CD4-positive, CD25-positive, alpha-beta regulatory T cell (primary cell): ENCODE data around the gene CFAP251. TPM values are rescaled to one million over a fixed set of nuclear protein-coding genes. Genes with fewer than 3 reads are reported as not detected.
"Not testable (repeated sequence)": the region's sequence is repeated elsewhere in the genome, so short reads cannot be mapped to it uniquely, and the experiment has no call there.

Source experiments
- ATAC-seq, 2 donors: fragments of 150-1000 bp; cut with Tn5 transposase; one replicate each; pipeline ENCODE4 v1.10.0; 2021; ENCODE audit warnings: low read depth in 2 of 2, moderate number of reproducible peaks in 2 of 2, moderate library complexity in 1 of 2
- DNase-seq, 3 donors: peaks; one replicate each; pipeline versions ENCODE4 v3.0.0 to v3.0.0-alpha.2; 2012 to 2022; ENCODE audit warnings: mixed read lengths in 1 of 3
- H3K27ac ChIP-seq: one replicate; pipeline ENCODE4 v1.7.0; 2013; ENCODE audit warnings: mild to moderate bottlenecking, low read length; ENCODE audit not compliant: insufficient read depth, poor library complexity, severe bottlenecking
- H3K27me3 ChIP-seq: one replicate; pipeline ENCODE4 v1.7.0; 2013; ENCODE audit warnings: low read length; ENCODE audit not compliant: control insufficient read depth, insufficient read depth
- H3K36me3 ChIP-seq: one replicate; pipeline ENCODE4 v1.7.0; 2013; ENCODE audit warnings: mild to moderate bottlenecking, low read length, moderate library complexity; ENCODE audit not compliant: control insufficient read depth, insufficient read depth
- H3K4me1 ChIP-seq: 2 replicates; pipeline ENCODE4 v1.7.0; 2013; ENCODE audit warnings: mild to moderate bottlenecking, low read length; ENCODE audit not compliant: insufficient read depth, control insufficient read depth, poor library complexity, severe bottlenecking
- H3K4me3 ChIP-seq: one replicate; pipeline ENCODE4 v1.7.0; 2013; ENCODE audit warnings: low read depth, mild to moderate bottlenecking, low read length, moderate library complexity
- H3K9me3 ChIP-seq, 2 experiments: 1 replicate in 1 of 2; 2 replicates in 1 of 2; pipeline ENCODE4 v1.7.0; 2013; ENCODE audit warnings: low read length in 2 of 2, mild to moderate bottlenecking in 1 of 2, moderate library complexity in 1 of 2; ENCODE audit not compliant: control insufficient read depth in 2 of 2
- H3K27ac Mint-ChIP-seq, 3 donors: one replicate each; pipeline ENCODE4 v1.8.0; 2020 to 2022; ENCODE audit warnings: mild to moderate bottlenecking in 3 of 3, mixed read lengths in 3 of 3, moderate library complexity in 2 of 3
- H3K27me3 Mint-ChIP-seq: one replicate; pipeline ENCODE4 v1.8.0; 2022; ENCODE audit warnings: mild to moderate bottlenecking, mixed read lengths
- H3K36me3 Mint-ChIP-seq: one replicate; pipeline ENCODE4 v1.8.0; 2020; ENCODE audit warnings: mixed read lengths
- H3K4me1 Mint-ChIP-seq, 4 donors: one replicate each; pipeline ENCODE4 v1.8.0; 2020 to 2022; ENCODE audit warnings: mixed read lengths in 4 of 4, mild to moderate bottlenecking in 1 of 4
- H3K4me3 Mint-ChIP-seq, 4 donors: one replicate each; pipeline ENCODE4 v1.8.0; 2020 to 2022; ENCODE audit warnings: mild to moderate bottlenecking in 4 of 4, mixed read lengths in 4 of 4, moderate library complexity in 3 of 4
- H3K9me3 Mint-ChIP-seq, 7 donors: one replicate each; pipeline ENCODE4 v1.8.0; 2020 to 2022; ENCODE audit warnings: mixed read lengths in 7 of 7, mild to moderate bottlenecking in 3 of 7, moderate library complexity in 2 of 7
- polyA plus RNA-seq, 4 donors: library from polyadenylated mRNA; unstranded; fragments of 300-500 nt; fragmentation: Illumina TruSeq; gene quantifications; one replicate each; pipeline ENCODE4 v1.2.3, GENCODE V29; 2021
- total RNA-seq: library from RNA; stranded (reverse); gene quantifications from one replicate; pipeline ENCODE4 v1.2.3, GENCODE V29; 2022

CFAP251 gene
- total and polyA plus RNA-seq, 5 donors from 2014 or later, result 0.05 to 0.96 TPM; not detected in 3

GRCh38 chr12:121876080-121876447 lies 42.3 kb upstream of the CFAP251 start:
- not testable (repeated sequence) for H3K4me3 ChIP-seq

DNA sequence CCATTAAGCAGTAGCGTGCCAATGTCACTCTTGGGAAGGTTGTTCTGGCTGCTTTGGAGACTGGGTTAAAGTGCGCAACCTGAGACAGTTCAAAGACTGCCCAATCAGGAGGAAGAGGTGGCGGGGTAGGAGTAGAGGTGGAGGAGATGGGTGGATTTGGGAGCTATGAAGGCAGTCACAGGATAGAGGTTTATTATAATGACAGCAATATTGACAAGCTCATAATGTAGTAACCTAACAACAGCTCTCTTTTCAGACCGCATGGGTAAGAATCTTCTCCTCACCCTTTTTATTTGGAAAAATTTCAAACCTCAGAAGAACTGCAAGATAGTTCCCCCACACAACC lies 35.1 kb upstream of the CFAP251 start:
- no peaks in the 10 kb centered on the region for H3K27me3 ChIP-seq
- DNase-seq, result no peak
- no peak for ATAC-seq
- H3K36me3 ChIP-seq, result no peaks in the 10 kb centered on the region
- no peak overlapping the region for H3K4me3 ChIP-seq
- no peak overlapping the region for H3K27ac Mint-ChIP-seq
- H3K9me3 Mint-ChIP-seq, result no peaks in the 10 kb centered on the region
- H3K9me3 ChIP-seq, result no peaks in the 10 kb centered on the region
- peaks cover 4% of the 10 kb centered on the region for H3K4me1 ChIP-seq
- peaks cover 20% of the 10 kb centered on the region for H3K27me3 Mint-ChIP-seq
- H3K4me3 Mint-ChIP-seq, result no peak overlapping the region
- peaks cover 0 to 3% (median 1%) of the 10 kb centered on the region in 4 donors for H3K4me1 Mint-ChIP-seq
- no peaks in the 10 kb centered on the region for H3K36me3 Mint-ChIP-seq
- no peak overlapping the region for H3K27ac ChIP-seq

More at GRCh38 chr12:121876080-121876447, 42.3 kb upstream of the CFAP251 start:
- DNase-seq, H3K4me1 ChIP-seq, H3K4me3 Mint-ChIP-seq, H3K9me3 Mint-ChIP-seq, ATAC-seq, H3K27ac Mint-ChIP-seq, H3K27ac ChIP-seq, H3K36me3 Mint-ChIP-seq, H3K4me1 Mint-ChIP-seq, H3K27me3 Mint-ChIP-seq, H3K27me3 ChIP-seq, H3K36me3 ChIP-seq, H3K9me3 ChIP-seq: not testable (repeated sequence)

DNA sequence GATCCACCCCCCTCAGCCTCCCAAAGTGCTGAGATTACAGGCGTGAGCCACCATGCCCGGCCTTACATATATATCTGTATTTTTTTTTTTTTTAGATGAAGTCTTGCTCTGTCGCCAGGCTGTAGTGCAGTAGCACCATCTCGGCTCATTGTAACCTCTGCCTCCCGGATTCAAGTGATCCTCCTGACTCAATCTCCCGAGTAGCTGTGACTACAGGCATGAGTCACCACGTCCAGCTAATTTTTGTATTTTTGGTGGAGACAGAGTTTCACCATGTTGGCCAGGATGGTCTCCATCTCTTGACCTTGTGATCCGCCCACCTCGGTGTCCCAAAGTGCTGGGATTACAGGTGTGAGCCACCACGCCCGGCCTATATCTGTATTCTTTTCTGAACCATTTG lies 33.3 kb upstream of the CFAP251 start:
- not testable (repeated sequence) for H3K4me3 ChIP-seq, DNase-seq, H3K27me3 ChIP-seq, H3K27ac ChIP-seq, H3K27ac Mint-ChIP-seq, H3K36me3 Mint-ChIP-seq, H3K4me3 Mint-ChIP-seq, H3K9me3 ChIP-seq, H3K36me3 ChIP-seq, H3K9me3 Mint-ChIP-seq, ATAC-seq
- H3K4me1 ChIP-seq, result peaks cover 17% of the 10 kb centered on the region
- H3K4me1 Mint-ChIP-seq, result peaks cover 8 to 21% (median 14%) of the 10 kb centered on the region in 4 donors
- H3K27me3 Mint-ChIP-seq, result peaks cover 25% of the 10 kb centered on the region

- H3K4me1 Mint-ChIP-seq, result peaks cover 13 to 39% (median 23%) of the 10 kb centered on the region in 4 donors
- peak overlapping the region; percentile 97 for H3K27ac ChIP-seq
- no peaks in the 10 kb centered on the region for H3K9me3 Mint-ChIP-seq
- H3K4me3 ChIP-seq, result peak overlapping the region; percentile 61
- H3K4me1 ChIP-seq, result peaks cover 24% of the 10 kb centered on the region
- no peaks in the 10 kb centered on the region for H3K9me3 ChIP-seq
- peak overlapping the region; percentile 96 to 100 (median 98) for H3K27ac Mint-ChIP-seq
- H3K36me3 Mint-ChIP-seq, result peaks cover 9% of the 10 kb centered on the region
- peak overlapping the region; percentile 96 to 99 (median 98) for H3K4me3 Mint-ChIP-seq
- peaks cover 4% of the 10 kb centered on the region for H3K36me3 ChIP-seq
- peaks cover 25% of the 10 kb centered on the region for H3K27me3 Mint-ChIP-seq
- DNase-seq (no peak), ATAC-seq (no peak)
- no peaks in the 10 kb centered on the region for H3K27me3 ChIP-seq
Observed at GRCh38 chr12:121888083-121888477, 30.3 kb upstream of the CFAP251 start.

DNA sequence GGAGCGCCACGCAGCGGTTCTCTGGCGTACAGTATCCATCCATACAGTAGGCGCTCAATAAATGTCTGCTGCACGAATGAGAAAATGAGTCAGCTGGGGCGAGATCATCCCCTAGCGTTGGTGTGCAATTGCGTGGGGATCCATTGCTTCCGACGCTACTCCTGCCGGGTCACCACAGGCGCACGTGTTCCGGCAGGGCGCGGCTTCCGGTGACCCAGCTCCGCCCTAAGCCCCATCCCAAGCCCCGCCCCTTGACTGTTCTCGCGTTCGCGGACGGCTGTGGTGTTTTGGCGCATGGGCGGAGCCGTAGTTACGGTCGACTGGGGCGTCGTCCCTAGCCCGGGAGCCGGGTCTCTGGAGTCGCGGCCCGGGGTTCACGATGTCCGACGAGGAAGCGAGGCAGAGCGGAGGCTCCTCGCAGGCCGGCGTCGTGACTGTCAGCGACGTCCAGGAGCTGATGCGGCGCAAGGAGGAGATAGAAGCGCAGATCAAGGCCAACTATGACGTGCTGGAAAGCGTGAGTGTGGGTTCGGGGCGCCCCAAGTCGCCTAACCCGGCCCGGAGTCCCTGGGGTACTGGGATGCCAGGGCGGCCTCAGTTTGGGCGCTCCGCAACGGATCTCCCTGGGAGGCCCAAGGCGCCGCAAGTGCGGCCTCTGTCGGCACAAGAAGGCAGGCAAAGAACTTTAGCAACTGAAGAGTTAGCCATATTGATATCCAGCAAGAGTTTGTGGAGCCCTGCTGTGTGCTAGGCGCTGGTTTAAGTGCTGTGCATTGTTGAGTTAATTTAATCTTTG lies 29.7 kb upstream of the CFAP251 start, which contains the start of gene PSMD9:
TSS of gene PSMD9 (plus strand) at position 313 of the 796 bp plus-strand sequence. CDS start at position 380, 67 bp downstream.
- no peaks in the 10 kb centered on the region for H3K9me3 ChIP-seq
- peak within 1 kb of the TSS; percentile 96 to 100 (median 98) for H3K27ac Mint-ChIP-seq
- ATAC-seq, result peak; percentile 93 to 96
- H3K36me3 ChIP-seq, result peaks cover 7% of the 10 kb centered on the region
- H3K4me1 ChIP-seq, result peaks cover 27% of the 10 kb centered on the region
- peaks cover 19% of the 10 kb centered on the region for H3K27me3 Mint-ChIP-seq
- peak; percentile 95 to 98 (median 97) for DNase-seq
- H3K36me3 Mint-ChIP-seq, result peaks cover 9% of the 10 kb centered on the region
- H3K27me3 ChIP-seq, result no peaks in the 10 kb centered on the region
- H3K27ac ChIP-seq, result peak within 1 kb of the TSS; percentile 97
- H3K4me1 Mint-ChIP-seq, result peaks cover 13 to 45% (median 24%) of the 10 kb centered on the region in 4 donors
- H3K9me3 Mint-ChIP-seq, result no peaks in the 10 kb centered on the region
- H3K4me3 ChIP-seq, result peak within 1 kb of the TSS; percentile 96
- peak within 1 kb of the TSS; percentile 96 to 99 (median 98) for H3K4me3 Mint-ChIP-seq

GRCh38 chr12:121889274-121889624 lies 29.1 kb upstream of the CFAP251 start:
- H3K27ac Mint-ChIP-seq, result peak overlapping the region; percentile 96 to 100 (median 98)
- peaks cover 13 to 50% (median 29%) of the 10 kb centered on the region in 4 donors for H3K4me1 Mint-ChIP-seq
- H3K36me3 ChIP-seq, result peaks cover 7% of the 10 kb centered on the region
- peak overlapping the region; percentile 97 for H3K27ac ChIP-seq
- H3K9me3 Mint-ChIP-seq, result no peaks in the 10 kb centered on the region
- DNase-seq, result no peak
- H3K4me3 Mint-ChIP-seq, result peak overlapping the region; percentile 96 to 99 (median 98)
- H3K36me3 Mint-ChIP-seq, result peaks cover 9% of the 10 kb centered on the region
- ATAC-seq, result no peak
- H3K4me1 ChIP-seq, result peaks cover 29% of the 10 kb centered on the region
- H3K27me3 Mint-ChIP-seq, result peaks cover 13% of the 10 kb centered on the region
- H3K27me3 ChIP-seq, result no peaks in the 10 kb centered on the region
- no peaks in the 10 kb centered on the region for H3K9me3 ChIP-seq
- H3K4me3 ChIP-seq, result peak overlapping the region; percentile 96

GRCh38 chr12:121889661-121890060 lies 28.7 kb upstream of the CFAP251 start:
- peak in 1 of 3 donors; percentile 11 for DNase-seq
- peak overlapping the region; percentile 96 for H3K4me3 ChIP-seq
- H3K4me1 ChIP-seq, result peaks cover 29% of the 10 kb centered on the region
- not testable (repeated sequence) for H3K9me3 Mint-ChIP-seq, H3K36me3 Mint-ChIP-seq, H3K36me3 ChIP-seq, ATAC-seq, H3K27me3 ChIP-seq, H3K9me3 ChIP-seq
- peak overlapping the region; percentile 96 to 99 (median 98) for H3K4me3 Mint-ChIP-seq
- H3K4me1 Mint-ChIP-seq, result peaks cover 13 to 54% (median 32%) of the 10 kb centered on the region in 4 donors
- H3K27ac ChIP-seq, result peak overlapping the region; percentile 97
- peaks cover 13% of the 10 kb centered on the region for H3K27me3 Mint-ChIP-seq
- H3K27ac Mint-ChIP-seq, result peak overlapping the region in 2 of 3 donors; percentile 96 to 100
